ENCODE results near the gene ELN. TPM values are rescaled to one million over a fixed set of nuclear protein-coding genes. Genes with fewer than 3 reads are reported as not detected.

ELN gene
- total RNA-seq, 1 experiment from 2014 or later = 0.37 TPM

- Histone ChIP-seq H3K9ac (ENCODE audit: extremely low read depth, insufficient read length, low read length) (no peak overlapping the region), H3K79me1 (ENCODE audit: insufficient read depth, low read depth, low read length, poor library complexity, severe bottlenecking) (no peaks in the 10 kb centered on the region), H2BK20ac (ENCODE audit: low read depth, low read length, poor library complexity, severe bottlenecking) (no peak overlapping the region), H3K4me2 (ENCODE audit: insufficient read depth, insufficient read length, low read length) (no peak overlapping the region), H4K91ac (ENCODE audit: insufficient read length, low read depth, low read length) (no peak overlapping the region), H2BK12ac (ENCODE audit: insufficient read length, low read depth, low read length) (no peak overlapping the region), H3K23ac (ENCODE audit: insufficient read length, low read depth, low read length) (no peak overlapping the region), H2AFZ (ENCODE audit: low read length) (no peak overlapping the region), H3K23me2 (ENCODE audit: insufficient read length, low read depth, low read length, poor library complexity, severe bottlenecking) (no peaks in the 10 kb centered on the region), H2BK120ac (ENCODE audit: low read depth, low read length, poor library complexity, severe bottlenecking) (no peak overlapping the region), H4K20me1 (ENCODE audit: control insufficient read depth, insufficient read depth, insufficient read length) (no peaks in the 10 kb centered on the region), H3K9me3 (ENCODE audit: control insufficient read depth, low read depth, low read length) (no peaks in the 10 kb centered on the region), H4K8ac (replicated peaks; ENCODE audit: insufficient read length, low read depth, low read length) (no peak overlapping the region), H3K14ac (ENCODE audit: insufficient read depth, low read length) (no peak overlapping the region), H3K4ac (ENCODE audit: low read depth, low read length) (no peak overlapping the region), H3T11ph (ENCODE audit: low read length) (no peak overlapping the region), H2BK5ac (ENCODE audit: insufficient read length, low read length) (no peak overlapping the region), H3K27ac (ENCODE audit: insufficient read length, low read depth, low read length) (no peak overlapping the region), H2AK5ac (ENCODE audit: insufficient read length, low read length) (no peak overlapping the region), H3K27me3 (ENCODE audit: insufficient read depth, low read length) (no peaks in the 10 kb centered on the region), H3K18ac (ENCODE audit: insufficient read length, low read depth, low read length) (no peak overlapping the region), H4K5ac (ENCODE audit: insufficient read length, low read depth, low read length) (no peak overlapping the region), H2BK15ac (ENCODE audit: low read depth, low read length) (no peak overlapping the region), H3K79me2 (ENCODE audit: insufficient read depth, low read length) (no peaks in the 10 kb centered on the region), H3K4me1 (ENCODE audit: insufficient read depth, low read length) (peaks cover 4% of the 10 kb centered on the region; the same call in 1 of the 2 replicates), H3K56ac (ENCODE audit: insufficient read length, low read depth, low read length) (no peak overlapping the region)
- WGBS (ENCODE audit: extremely low coverage, insufficient read length, low lambda C conversion rate) = no CpG with 5 or more reads among the region's 8 CpGs
- no peak overlapping the region for H3K27ac Mint-ChIP-seq
- no peaks in the 10 kb centered on the region for H3K9me3 Mint-ChIP-seq
- H3K4me1 Mint-ChIP-seq = peaks cover 16 to 42% of the 10 kb centered on the region in 2 experiments
- no peak for DNase-seq
- no peak for TF ChIP-seq CTCF (conservative IDR thresholded peaks at IDR 0.05)
- H3K27me3 Mint-ChIP-seq (ENCODE audit: low read depth) = peaks cover 18% of the 10 kb centered on the region
- no peak overlapping the region for H3K4me3 Mint-ChIP-seq
- H3K36me3 Mint-ChIP-seq (ENCODE audit: insufficient read depth in 1 of 3, low read depth in 3 of 3) = no peaks in the 10 kb centered on the region; a peak in 1 of 7 replicates
These were observed 2.2 kb upstream of the ELN start for GRCh38 chr7:74025730-74026129.
